K562 (cell line): ENCODE results near the gene CALML6. TPM values are rescaled to one million over a fixed set of nuclear protein-coding genes. Genes with fewer than 3 reads are reported as not detected.

ENCODE experiments used
- BCOR ChIP-seq: fragments of 450-650 bp; IDR thresholded peaks from 2 replicates; pipeline ENCODE4 v1.6.1; 2016
- CEBPB ChIP-seq: fragments of 450-650 bp; IDR thresholded peaks from 2 replicates; pipeline ENCODE4 v1.6.1; 2016; ENCODE audit warnings: missing genetic modification characterization, missing compliant biosample characterization
- DACH1 ChIP-seq: fragments of 450-650 bp; IDR thresholded peaks from 2 replicates; pipeline ENCODE4 v1.6.1; 2018; ENCODE audit not compliant: partially characterized antibody
- E4F1 ChIP-seq: fragments of 250-450 bp; sonication (Bioruptor Pico); IDR thresholded peaks from 2 replicates; pipeline ENCODE4 v1.5.0; 2021; ENCODE audit warnings: mild to moderate bottlenecking, borderline replicate concordance
- EHMT2 ChIP-seq: fragments of 450-650 bp; IDR thresholded peaks from 2 replicates; pipeline ENCODE4 v1.6.1; 2018; ENCODE audit warnings: antibody characterized with exemption
- GABPB1 ChIP-seq: sonication (generic); formaldehyde crosslinking; IDR thresholded peaks from 2 replicates; pipeline ENCODE4 v1.8.0; 2022; ENCODE audit warnings: mild to moderate bottlenecking, missing genetic modification reagents
- HLTF ChIP-seq: fragments of 450-650 bp; IDR thresholded peaks from 2 replicates; pipeline ENCODE4 v1.6.1; 2016
- KAT7 ChIP-seq: sonication (generic); formaldehyde crosslinking; IDR thresholded peaks from 2 replicates; pipeline ENCODE4 v1.8.0; 2022; ENCODE audit warnings: missing genetic modification reagents, mild to moderate bottlenecking, borderline replicate concordance
- MLLT1 ChIP-seq, 2 experiments: fragments of 450-650 bp; IDR thresholded peaks; 2 replicates each; pipeline ENCODE4 v1.6.1; 2016
- RCOR1 ChIP-seq, 2 experiments: IDR thresholded peaks; 2 replicates each; pipeline ENCODE4 v1.6.1; 2012; ENCODE audit warnings: low read depth in 2 of 2, low read length in 2 of 2, borderline replicate concordance in 1 of 2, improper control_type of control experiment in 1 of 2
- ZBTB2 ChIP-seq: fragments of 450-650 bp; IDR thresholded peaks from 2 replicates; pipeline ENCODE4 v1.6.1; 2016; ENCODE audit warnings: antibody characterized with exemption
- ZBTB33 ChIP-seq: sonication (generic); formaldehyde crosslinking; IDR thresholded peaks from 2 replicates; pipeline ENCODE4 v1.8.1; 2023; ENCODE audit warnings: mild to moderate bottlenecking, missing genetic modification reagents
- ZBTB43 ChIP-seq: sonication (generic); formaldehyde crosslinking; IDR thresholded peaks from 2 replicates; pipeline ENCODE4 v1.8.0; 2023; ENCODE audit warnings: mild to moderate bottlenecking, missing genetic modification reagents
- polyA plus RNA-seq, 8 experiments: library from polyadenylated mRNA; depleted of rRNA in 4 of 8; stranded (reverse) in 5 of 8; unstranded in 3 of 8; fragments of >200 nt; fragmentation: Nextera tagmentation in 2 of 8; fragmentation: Illumina TruSeq in 1 of 8; extraction: Ambion mirVana in 2 of 8; extraction: Trizol in 1 of 8; gene quantifications; 2 replicates each; pipeline versions ENCODE4 v1.2.1 to v1.2.3, GENCODE V29; 2011 to 2014; ENCODE audit warnings: inconsistent platforms in 1 of 8, missing spikeins in 1 of 8
- total RNA-seq, 7 experiments: library from RNA; depleted of rRNA in 6 of 7; stranded (reverse); fragments of >200 nt in 6 of 7; fragmentation: Illumina TruSeq in 2 of 7; extraction: Trizol in 2 of 7; gene quantifications; 2 replicates each; pipeline versions ENCODE4 v1.2.1 to v1.2.3, GENCODE V29; 2011 to 2021; ENCODE audit warnings: low replicate concordance in 1 of 7
- TF ChIP-seq, protein P1 (sequence below), 2 experiments: fragments of 450-650 bp in 1 of 2; IDR thresholded peaks; 2 replicates each; pipeline ENCODE4 v1.6.1; 2011 to 2017; ENCODE audit warnings: low read depth in 2 of 2, antibody characterized with exemption in 1 of 2, borderline replicate concordance in 1 of 2, low read length in 1 of 2, mild to moderate bottlenecking in 1 of 2, mixed read lengths in 1 of 2; ENCODE audit not compliant: control insufficient read depth in 1 of 2

Gene CALML6
- total and polyA plus RNA-seq, 9 of the 15 experiments (the other 6 are each of a cell fraction or from before 2014, with no cell fraction given): 0.14 TPM; not detected in 8

DNA sequence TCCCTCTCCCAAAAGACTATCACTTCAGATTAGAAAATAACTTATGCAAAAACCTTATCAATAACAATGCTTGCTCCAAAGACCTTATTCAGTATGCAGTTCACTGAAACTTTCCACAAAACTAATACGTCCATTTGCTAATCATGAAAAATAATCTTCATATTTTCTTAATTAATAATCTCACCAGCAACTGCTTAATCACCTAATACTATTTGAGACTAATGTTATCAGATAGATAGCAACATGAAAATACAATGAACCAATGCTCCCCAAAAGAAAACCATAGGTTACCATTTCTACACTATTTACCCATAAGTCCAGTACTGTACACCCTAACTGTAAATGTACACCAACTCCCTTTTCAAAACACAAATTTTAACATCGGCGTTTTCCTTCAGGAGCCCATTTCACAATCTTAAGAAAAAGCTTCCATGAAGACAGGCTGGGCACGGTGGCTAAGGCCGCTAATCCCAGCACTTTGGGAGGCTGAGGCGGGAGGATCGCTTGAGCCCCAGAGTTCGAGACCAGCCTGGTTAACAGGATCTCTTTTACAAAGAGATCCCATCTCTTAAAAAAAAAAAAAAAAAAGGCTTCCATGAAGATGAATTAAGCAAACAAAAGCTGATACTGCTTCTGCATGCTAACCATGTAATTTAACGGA, 25.8 kb upstream of the CALML6 start (continued):
- TF ChIP-seq MLLT1 (IDR thresholded peaks at IDR 0.05) (peak in 1 of 2 experiments; percentile 48; a peak in 1 of 4 replicates), ZBTB33 (CRISPR knock-in tag) (0 out of 2 replicates have a peak, but pooled peaks have one; percentile 18), GABPB1 (CRISPR knock-in tag) (0 out of 2 replicates have a peak, but pooled peaks have one; percentile 0), BCOR (peak; percentile 88), CEBPB (tag) (peak; percentile 46), DACH1 (peak; percentile 83), ZBTB43 (CRISPR knock-in tag) (0 out of 2 replicates have a peak, but pooled peaks have one; percentile 34), ZBTB2 (peak; percentile 53; the same call in 1 of the 2 replicates), EHMT2 (no peak), E4F1 (no peak), HLTF (0 out of 2 replicates have a peak, but pooled peaks have one; percentile 17), KAT7 (CRISPR knock-in tag) (peak; percentile 11; the same call in 1 of the 2 replicates), RCOR1 (IDR thresholded peaks at IDR 0.05; ENCODE audit: borderline replicate concordance in 1 of 2, low read depth in 2 of 2, low read length in 2 of 2) (0 out of 4 replicates have a peak, but pooled peaks of 1 of the 2 experiments have one; percentile 24)
- TF ChIP-seq, protein P1, sequence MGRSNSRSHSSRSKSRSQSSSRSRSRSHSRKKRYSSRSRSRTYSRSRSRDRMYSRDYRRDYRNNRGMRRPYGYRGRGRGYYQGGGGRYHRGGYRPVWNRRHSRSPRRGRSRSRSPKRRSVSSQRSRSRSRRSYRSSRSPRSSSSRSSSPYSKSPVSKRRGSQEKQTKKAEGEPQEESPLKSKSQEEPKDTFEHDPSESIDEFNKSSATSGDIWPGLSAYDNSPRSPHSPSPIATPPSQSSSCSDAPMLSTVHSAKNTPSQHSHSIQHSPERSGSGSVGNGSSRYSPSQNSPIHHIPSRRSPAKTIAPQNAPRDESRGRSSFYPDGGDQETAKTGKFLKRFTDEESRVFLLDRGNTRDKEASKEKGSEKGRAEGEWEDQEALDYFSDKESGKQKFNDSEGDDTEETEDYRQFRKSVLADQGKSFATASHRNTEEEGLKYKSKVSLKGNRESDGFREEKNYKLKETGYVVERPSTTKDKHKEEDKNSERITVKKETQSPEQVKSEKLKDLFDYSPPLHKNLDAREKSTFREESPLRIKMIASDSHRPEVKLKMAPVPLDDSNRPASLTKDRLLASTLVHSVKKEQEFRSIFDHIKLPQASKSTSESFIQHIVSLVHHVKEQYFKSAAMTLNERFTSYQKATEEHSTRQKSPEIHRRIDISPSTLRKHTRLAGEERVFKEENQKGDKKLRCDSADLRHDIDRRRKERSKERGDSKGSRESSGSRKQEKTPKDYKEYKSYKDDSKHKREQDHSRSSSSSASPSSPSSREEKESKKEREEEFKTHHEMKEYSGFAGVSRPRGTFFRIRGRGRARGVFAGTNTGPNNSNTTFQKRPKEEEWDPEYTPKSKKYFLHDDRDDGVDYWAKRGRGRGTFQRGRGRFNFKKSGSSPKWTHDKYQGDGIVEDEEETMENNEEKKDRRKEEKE (IDR thresholded peaks at IDR 0.05; ENCODE audit: borderline replicate concordance in 1 of 2, control insufficient read depth in 1 of 2, low read depth in 2 of 2, low read length in 1 of 2): 0 out of 4 replicates have a peak, but pooled peaks of 1 of the 2 experiments have one; percentile 42
